BE2C (cell line): Measurements from ENCODE around the gene OSBPL5.

Experiments used
- DNase-seq: peaks from one replicate; pipeline ENCODE4 v3.0.0-alpha.2; 2020
- H3K27me3 ChIP-seq: fragments of 250-450 bp; sonication (Bioruptor Pico); 2 replicates; pipeline ENCODE4 v1.5.1; 2020; ENCODE audit warnings: mild to moderate bottlenecking
- H3K36me3 ChIP-seq: fragments of 250-450 bp; sonication (Bioruptor Pico); 2 replicates; pipeline ENCODE4 v1.5.1; 2020; ENCODE audit warnings: mild to moderate bottlenecking
- H3K4me1 ChIP-seq: fragments of 250-450 bp; sonication (Bioruptor Pico); 2 replicates; pipeline ENCODE4 v1.5.1; 2020
- H3K4me3 ChIP-seq: 2 replicates; pipeline ENCODE4 v1.5.1; 2011; ENCODE audit warnings: low read depth, low read length
- H3K9me3 ChIP-seq: fragments of 250-450 bp; sonication (Bioruptor Pico); 2 replicates; pipeline ENCODE4 v1.5.1; 2020
- TF ChIP-seq, protein P1 (sequence below): IDR thresholded peaks from 2 replicates; pipeline ENCODE4 v1.5.1; 2012; ENCODE audit warnings: mild to moderate bottlenecking, low read depth, low read length

OSBPL5 gene

DNA sequence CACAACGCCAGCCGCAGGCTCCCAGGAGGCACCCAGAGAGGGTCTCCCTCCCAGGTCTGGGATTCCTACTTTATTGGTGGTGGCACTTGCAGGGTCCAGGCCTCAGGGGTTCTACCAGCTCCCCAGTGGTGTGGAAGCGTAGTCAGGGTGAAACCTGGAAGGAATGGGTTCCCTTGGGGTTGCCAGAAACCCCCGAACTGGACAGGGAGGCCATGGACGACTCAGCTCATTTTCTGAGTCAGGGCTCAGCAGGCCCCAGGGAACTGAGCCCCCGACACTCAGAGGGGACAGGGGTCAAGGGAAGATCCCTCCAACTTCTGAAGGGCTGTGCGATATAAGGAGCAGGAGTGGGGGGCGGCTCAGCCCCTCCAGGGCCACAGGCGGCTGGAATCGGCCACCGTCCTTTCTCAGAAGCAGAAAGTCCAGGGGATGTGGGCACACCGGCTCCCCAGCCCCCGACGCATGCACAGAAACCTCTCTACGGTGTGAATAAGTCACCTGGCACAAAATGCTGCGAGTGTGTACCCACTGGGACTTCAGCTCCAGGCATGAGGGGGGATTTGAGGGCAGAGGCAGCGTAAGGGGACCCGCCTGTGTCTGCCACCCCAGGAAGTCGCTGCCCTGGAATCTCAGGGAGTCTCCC, 28.4 kb upstream of the OSBPL5 start:
- no peaks in the 10 kb centered on the region for H3K36me3 ChIP-seq
- H3K4me3 ChIP-seq: no peak overlapping the region
- no peaks in the 10 kb centered on the region for H3K9me3 ChIP-seq
- no peak for DNase-seq
- no peaks in the 10 kb centered on the region for H3K27me3 ChIP-seq
- TF ChIP-seq, protein P1, sequence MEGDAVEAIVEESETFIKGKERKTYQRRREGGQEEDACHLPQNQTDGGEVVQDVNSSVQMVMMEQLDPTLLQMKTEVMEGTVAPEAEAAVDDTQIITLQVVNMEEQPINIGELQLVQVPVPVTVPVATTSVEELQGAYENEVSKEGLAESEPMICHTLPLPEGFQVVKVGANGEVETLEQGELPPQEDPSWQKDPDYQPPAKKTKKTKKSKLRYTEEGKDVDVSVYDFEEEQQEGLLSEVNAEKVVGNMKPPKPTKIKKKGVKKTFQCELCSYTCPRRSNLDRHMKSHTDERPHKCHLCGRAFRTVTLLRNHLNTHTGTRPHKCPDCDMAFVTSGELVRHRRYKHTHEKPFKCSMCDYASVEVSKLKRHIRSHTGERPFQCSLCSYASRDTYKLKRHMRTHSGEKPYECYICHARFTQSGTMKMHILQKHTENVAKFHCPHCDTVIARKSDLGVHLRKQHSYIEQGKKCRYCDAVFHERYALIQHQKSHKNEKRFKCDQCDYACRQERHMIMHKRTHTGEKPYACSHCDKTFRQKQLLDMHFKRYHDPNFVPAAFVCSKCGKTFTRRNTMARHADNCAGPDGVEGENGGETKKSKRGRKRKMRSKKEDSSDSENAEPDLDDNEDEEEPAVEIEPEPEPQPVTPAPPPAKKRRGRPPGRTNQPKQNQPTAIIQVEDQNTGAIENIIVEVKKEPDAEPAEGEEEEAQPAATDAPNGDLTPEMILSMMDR: no peak
- H3K4me1 ChIP-seq: no peaks in the 10 kb centered on the region

DNA sequence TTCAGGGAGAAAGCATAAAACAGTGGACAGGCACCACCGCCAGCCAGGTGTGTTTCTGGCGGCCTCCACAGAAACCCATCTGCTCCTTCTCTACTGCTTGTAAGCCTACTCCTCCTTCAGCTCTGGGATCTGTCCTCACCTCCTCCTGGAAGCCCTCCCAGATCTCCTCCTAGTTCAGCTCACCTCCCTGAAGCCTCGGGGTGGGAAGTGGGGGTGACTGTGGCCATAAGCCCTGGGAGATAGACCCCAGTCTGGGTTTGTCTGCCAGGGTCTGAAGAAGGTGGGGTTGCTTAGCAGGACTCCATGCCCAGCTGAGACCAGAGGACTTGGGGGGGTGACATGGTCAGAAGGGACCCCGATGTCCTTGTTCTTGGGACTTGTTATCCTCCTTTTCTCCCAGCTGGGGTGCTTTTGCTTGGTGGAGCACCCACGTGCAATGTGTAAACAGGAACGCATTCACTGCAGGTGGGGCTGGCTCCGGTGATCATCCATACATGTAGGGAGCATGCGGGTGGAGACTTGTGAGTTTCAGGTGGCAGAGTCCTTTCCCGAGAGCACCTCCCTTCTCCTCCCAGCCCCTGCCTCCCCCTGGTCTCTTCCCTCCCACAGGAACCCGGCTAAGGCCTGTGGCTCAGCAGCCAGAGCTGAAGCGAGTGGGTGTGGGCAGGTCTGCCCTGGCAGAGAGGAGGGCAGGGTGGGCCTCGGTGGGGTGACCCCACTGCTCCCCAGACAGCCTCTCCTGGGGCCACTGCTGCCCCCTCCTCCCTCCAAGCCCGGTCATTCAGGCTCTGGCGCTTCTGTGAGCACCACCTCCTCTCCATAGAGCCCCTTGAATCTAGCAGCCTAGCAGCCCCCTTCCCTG, 27.6 kb upstream of the OSBPL5 start:
- TF ChIP-seq, protein P1: no peak
- no peaks in the 10 kb centered on the region for H3K27me3 ChIP-seq

DNA sequence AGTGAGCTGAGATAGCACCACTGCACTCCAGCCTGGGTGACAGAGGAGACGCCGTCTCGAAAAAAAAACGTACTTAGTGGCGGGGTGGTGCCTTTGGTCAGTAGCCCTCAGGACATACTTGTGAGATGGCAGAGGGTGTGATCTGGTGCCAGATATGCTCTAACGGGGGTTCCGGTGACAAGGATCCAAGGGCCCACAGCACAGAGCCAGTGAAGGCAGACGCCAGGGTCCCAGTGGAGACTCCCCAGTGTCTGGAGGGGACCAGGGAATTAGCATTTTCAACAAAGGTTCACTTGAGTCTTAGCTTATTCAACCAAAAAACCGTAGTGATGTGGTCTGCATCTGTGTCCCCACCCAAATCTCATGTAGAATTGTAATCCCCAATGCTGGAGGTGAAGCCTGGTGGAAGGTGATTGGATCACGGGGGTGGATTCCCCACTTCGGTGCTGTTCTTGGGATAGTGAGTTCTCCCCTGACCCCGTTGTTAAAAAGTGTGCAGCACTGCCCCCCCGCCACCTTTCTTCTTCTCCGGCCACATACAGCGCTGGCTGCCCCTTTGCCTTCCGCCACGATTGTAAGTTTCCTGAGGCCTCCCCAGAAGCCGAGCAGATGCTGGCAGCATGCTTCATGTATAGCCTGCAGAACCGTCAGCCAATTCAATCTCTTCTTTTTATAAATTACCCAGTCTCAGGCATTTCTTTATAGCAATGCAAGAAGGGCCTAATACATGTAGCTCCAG, 26.6 kb upstream of the OSBPL5 start:
- no peak overlapping the region for H3K4me3 ChIP-seq
- no peaks in the 10 kb centered on the region for H3K4me1 ChIP-seq
- H3K27me3 ChIP-seq: no peaks in the 10 kb centered on the region
- H3K9me3 ChIP-seq: no peaks in the 10 kb centered on the region
- TF ChIP-seq, protein P1: no peak
- DNase-seq: no peak
- H3K36me3 ChIP-seq: no peaks in the 10 kb centered on the region

More for the DNA sequence above, 27.6 kb upstream of the OSBPL5 start:
- Histone ChIP-seq H3K36me3 (no peaks in the 10 kb centered on the region), H3K9me3 (no peaks in the 10 kb centered on the region), H3K4me3 (no peak overlapping the region), H3K4me1 (no peaks in the 10 kb centered on the region)
- no peak for DNase-seq

DNA sequence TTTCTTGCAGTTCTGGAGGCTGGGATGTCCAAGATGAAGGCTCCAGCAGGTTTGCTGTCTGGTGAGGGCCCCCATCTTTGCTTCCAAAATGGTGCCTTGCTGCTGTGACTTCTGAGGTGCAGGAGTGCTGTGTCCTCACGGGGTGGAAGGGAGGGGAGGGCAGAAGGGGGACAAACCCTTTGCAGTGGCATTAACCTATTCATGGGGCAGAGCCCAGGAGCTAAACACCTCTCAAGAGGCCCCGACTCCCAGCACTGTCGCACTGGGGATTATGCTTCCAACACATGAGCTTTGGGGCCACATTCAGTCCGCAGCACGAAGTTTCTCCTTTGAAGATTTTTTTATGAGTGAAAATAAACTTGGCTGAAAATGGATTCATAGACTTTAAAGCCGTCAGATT, 25.5 kb upstream of the OSBPL5 start:
- DNase-seq: no peak
- no peaks in the 10 kb centered on the region for H3K36me3 ChIP-seq
- H3K27me3 ChIP-seq: no peaks in the 10 kb centered on the region
- TF ChIP-seq, protein P1: no peak
- H3K4me3 ChIP-seq: no peak overlapping the region
- H3K4me1 ChIP-seq: no peaks in the 10 kb centered on the region
- no peaks in the 10 kb centered on the region for H3K9me3 ChIP-seq

DNA sequence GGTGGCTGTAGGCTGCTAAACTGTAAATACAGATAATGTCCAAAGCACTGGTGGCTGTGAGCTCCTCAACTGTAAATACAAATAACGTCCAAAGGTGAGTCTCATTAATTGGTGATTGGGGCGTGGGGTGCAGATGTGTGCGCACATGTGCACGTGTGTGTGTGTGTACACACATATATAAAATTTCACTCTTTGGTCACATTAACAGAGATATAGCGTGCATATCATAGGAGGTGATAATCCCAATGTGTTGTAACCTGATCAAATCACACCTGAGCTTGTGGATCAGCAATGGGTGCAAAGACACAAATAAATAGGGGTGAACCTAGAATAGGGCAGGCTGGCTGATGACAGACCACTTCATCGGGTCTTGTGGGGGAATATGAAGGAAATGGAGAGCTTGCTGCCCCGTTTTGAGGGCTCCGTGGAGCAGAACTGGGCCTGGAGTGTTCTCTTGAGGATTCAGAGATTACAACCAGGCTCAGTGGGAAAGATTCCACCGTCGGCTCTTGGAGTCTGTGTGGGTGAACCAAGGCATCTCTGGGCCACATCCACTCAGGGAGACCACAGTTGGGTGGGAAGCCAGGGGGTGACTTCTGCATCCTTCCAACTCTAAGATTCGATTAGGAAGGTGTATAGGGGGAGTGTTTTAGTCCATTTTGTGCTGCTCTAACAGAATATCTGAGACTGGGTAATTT, 24.9 kb upstream of the OSBPL5 start:
- TF ChIP-seq, protein P1: no peak
- H3K4me1 ChIP-seq: no peaks in the 10 kb centered on the region
- no peaks in the 10 kb centered on the region for H3K27me3 ChIP-seq
- H3K9me3 ChIP-seq: no peaks in the 10 kb centered on the region
- H3K36me3 ChIP-seq: no peaks in the 10 kb centered on the region
- no peak for DNase-seq
- H3K4me3 ChIP-seq: no peak overlapping the region
